Anterior cingulate cortex (tissue), 58 donors: ENCODE measurements around the gene RREB1.

ENCODE experiments used
- DNase-seq, 58 donors: peaks; one replicate each; lab custom pipeline; 2025; lab: John Stamatoyannopoulos, UW

RREB1 gene, protein sequence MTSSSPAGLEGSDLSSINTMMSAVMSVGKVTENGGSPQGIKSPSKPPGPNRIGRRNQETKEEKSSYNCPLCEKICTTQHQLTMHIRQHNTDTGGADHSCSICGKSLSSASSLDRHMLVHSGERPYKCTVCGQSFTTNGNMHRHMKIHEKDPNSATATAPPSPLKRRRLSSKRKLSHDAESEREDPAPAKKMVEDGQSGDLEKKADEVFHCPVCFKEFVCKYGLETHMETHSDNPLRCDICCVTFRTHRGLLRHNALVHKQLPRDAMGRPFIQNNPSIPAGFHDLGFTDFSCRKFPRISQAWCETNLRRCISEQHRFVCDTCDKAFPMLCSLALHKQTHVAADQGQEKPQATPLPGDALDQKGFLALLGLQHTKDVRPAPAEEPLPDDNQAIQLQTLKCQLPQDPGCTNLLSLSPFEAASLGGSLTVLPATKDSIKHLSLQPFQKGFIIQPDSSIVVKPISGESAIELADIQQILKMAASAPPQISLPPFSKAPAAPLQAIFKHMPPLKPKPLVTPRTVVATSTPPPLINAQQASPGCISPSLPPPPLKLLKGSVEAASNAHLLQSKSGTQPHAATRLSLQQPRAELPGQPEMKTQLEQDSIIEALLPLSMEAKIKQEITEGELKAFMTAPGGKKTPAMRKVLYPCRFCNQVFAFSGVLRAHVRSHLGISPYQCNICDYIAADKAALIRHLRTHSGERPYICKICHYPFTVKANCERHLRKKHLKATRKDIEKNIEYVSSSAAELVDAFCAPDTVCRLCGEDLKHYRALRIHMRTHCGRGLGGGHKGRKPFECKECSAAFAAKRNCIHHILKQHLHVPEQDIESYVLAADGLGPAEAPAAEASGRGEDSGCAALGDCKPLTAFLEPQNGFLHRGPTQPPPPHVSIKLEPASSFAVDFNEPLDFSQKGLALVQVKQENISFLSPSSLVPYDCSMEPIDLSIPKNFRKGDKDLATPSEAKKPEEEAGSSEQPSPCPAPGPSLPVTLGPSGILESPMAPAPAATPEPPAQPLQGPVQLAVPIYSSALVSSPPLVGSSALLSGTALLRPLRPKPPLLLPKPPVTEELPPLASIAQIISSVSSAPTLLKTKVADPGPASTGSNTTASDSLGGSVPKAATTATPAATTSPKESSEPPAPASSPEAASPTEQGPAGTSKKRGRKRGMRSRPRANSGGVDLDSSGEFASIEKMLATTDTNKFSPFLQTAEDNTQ (N-terminal part only)

GRCh38 chr6:7107578-7108195, at the start of gene RREB1:
Gene RREB1 (plus strand): TSS chr6:7107961. CDS start chr6:7181912, 73,951 bp downstream.
- DNase-seq = peak in 15 of 58 donors; percentile 7 to 41 (median 18)

DNA sequence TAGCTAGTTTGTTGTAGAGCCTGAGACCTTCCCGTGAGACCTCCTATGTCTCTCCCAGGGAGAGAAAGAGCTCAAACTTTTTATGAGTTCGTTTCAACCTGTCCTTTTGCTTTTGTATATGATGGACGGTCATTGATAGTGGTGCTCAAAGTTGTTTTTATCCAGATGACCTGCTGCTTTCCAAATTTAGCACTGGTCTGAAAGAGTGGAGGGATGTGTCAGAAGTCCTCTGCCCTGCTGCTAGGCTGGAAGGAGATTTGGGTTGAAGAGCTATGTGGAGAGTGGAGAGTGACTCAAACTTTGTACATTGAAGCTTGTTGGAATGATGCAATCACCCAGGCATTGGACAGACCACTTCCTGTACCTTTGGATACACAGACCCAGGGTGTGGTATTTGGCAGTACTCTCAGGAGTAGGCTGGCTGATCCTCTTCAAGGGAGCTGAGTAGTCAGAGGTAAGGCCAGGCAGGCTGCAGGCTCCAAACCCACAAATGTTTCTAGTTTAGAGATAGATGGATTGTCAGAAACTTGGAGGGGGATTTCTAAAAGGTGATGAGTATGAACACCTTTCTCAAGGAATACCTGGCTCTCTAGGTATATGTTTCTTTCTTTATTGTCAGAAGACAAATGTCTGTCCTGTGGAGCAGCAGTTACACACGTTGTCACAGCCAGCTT, 49.4 kb upstream of the RREB1 start:
- no peak for DNase-seq

- DNase-seq = no peak
Observed at GRCh38 chr6:7060769-7061516, 46.8 kb upstream of the RREB1 start.

DNA sequence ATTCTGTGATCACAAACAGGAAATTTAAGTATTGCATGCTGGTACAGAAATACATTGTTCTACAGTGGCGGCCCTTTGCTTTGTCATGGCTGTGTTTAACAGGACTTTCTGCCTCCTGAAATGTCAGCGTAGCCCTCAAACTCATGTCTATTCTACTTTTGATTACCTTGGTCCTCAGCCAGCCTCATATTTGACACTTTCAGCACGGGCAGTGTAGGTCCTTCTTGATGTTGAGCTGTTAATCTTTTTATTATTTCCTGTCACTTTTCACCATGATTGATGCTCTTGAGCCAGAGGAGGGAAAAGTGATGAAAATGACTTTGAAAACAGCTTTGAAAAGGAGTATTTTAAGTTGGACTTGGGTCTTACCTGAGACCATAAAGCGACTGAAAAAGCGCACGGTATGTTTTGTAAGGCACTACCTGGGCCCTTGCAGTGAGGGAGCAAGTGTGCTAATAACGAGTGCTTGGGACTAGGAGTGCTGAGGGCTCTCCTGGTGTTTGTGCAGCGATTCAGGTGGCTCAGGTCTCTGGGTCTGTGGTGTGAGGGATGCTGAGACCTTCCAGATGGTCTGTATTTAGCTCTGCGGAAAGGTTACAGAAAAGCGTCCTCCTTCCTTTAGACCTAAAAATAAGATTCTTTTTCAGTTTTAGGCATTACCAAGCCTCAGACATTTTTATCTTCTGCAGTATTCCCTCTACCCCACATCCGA, 45.2 kb upstream of the RREB1 start:
- no peak for DNase-seq

GRCh38 chr6:7067305-7067704, 40.5 kb upstream of the RREB1 start:
- no peak for DNase-seq

- DNase-seq = no peak
Observed at GRCh38 chr6:7071405-7071804, 36.4 kb upstream of the RREB1 start.

GRCh38 chr6:7073082-7073820, 34.5 kb upstream of the RREB1 start:
- DNase-seq = no peak

DNA sequence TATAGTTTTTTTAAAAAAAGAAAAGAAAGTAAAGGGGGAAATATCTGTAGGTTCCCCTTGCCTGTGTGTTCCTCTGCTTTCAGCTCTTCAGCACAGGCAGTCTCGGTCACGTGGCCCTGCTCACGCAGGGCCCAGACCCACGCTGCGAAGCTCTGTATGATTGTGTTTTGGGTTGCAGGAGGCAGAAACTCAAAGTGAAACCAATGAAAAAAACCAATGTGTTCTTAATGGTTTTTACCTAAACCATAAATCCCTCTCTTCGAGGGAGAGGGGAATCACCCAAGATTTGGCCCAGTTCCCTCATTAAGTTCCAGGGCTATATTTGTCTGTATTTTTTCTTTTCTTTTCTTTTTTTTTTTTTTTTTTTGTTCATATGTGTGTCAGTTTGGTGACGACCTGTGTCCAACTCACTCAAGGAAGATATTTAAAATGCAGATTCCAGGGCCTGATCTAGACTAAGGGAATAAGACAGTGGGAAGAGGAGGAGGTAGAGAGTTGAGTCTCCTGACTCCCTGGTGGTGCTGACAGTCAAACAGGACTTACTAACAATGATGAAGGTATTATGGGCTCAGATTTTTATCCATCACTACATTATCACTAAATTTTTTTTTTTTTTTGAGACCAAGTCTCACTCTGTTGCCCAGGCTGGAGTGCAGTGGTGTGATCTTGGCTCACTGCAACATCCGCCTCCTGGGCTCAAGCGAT, 33.8 kb upstream of the RREB1 start:
- peak in 11 of 58 donors; percentile 2 to 34 (median 12) for DNase-seq

GRCh38 chr6:7074870-7075269, 32.9 kb upstream of the RREB1 start:
- no peak for DNase-seq

DNA sequence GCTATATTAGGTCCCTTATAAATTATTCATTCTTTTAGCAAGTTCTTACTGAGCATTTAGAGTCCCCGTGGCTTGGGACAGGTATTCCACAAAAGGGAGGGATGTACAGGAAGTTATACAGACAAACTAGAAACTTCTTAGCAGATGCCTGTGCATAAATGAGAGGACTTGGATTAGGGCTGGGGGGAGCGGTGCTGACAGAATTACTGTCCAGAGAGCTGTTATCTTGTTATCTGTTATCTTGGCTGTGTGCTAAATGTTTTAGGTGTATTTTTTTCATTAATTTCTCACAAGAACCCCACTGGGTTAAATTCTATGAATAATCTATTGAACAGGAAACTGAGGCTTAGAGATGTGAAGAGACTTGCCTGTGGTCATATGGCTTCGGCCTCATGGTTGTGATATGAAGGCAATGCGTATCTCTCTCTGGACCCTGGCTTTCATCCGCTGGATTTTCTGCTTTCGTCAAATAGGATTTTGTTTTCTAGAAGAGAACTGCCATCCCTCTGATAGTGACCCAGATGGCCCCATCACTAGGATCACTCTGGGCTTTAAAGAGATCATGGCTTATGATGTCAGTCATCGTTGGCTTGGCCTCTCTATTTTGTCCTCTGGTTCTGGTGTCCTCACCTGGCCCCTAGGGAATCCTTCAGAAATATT, 32.3 kb upstream of the RREB1 start:
- no peak for DNase-seq

- DNase-seq = no peak
Observed at GRCh38 chr6:7077856-7078255, 29.9 kb upstream of the RREB1 start.

GRCh38 chr6:7078856-7079255, 28.9 kb upstream of the RREB1 start:
- DNase-seq = no peak

- DNase-seq = no peak
Observed at GRCh38 chr6:7080311-7080710, 27.4 kb upstream of the RREB1 start.

DNA sequence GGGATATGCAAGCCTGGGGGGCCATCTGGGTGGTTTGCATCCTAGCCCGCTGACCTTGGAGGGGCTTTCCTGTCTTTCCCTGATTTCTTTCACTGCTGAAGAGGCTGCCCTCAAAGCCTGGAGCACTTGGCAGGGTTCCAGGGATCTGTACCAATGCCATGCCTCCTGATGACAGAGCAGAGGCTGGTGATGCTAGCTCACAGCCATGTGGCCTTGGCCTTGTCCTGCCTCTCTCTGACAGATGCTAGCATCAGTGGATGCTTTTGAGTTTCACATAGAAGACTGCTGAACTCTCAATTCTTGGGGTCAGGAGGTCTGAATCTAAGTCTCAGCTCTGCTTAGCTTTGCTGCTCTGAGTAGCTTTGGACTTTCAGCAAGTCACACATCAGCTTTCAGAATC, 21.9 kb upstream of the RREB1 start:
- peak in 3 of 58 donors; percentile 7 to 50 (median 10) for DNase-seq

- DNase-seq = peak in 2 of 58 donors; percentile 2 to 20
Observed at GRCh38 chr6:7086488-7086887, 21.3 kb upstream of the RREB1 start.

- peak in 2 of 58 donors; percentile 1 for DNase-seq
Observed at GRCh38 chr6:7087066-7087465, 20.7 kb upstream of the RREB1 start.
